ENCODE measurements around the gene FOXO4. TPM values are rescaled to one million over a fixed set of nuclear protein-coding genes. Genes with fewer than 3 reads are reported as not detected.

The FOXO4 gene
- total RNA-seq, 1 experiment from 2014 or later, result 17.7 TPM

- Histone ChIP-seq H3K27me3 (ENCODE audit: insufficient read depth, low read length) (no peaks in the 10 kb centered on the region), H3K4me1 (ENCODE audit: insufficient read depth, low read length) (peaks cover 2% of the 10 kb centered on the region; the same call in 1 of the 2 replicates), H4K8ac (replicated peaks; ENCODE audit: insufficient read length, low read depth, low read length) (no peak overlapping the region), H2AFZ (ENCODE audit: low read length) (no peak overlapping the region), H2AK5ac (ENCODE audit: insufficient read length, low read length) (no peak overlapping the region), H3K9ac (ENCODE audit: extremely low read depth, insufficient read length, low read length) (no peak overlapping the region), H2BK120ac (ENCODE audit: low read depth, low read length, poor library complexity, severe bottlenecking) (no peak overlapping the region), H2BK15ac (ENCODE audit: low read depth, low read length) (no peak overlapping the region), H3K56ac (ENCODE audit: insufficient read length, low read depth, low read length) (no peak overlapping the region), H3K23ac (ENCODE audit: insufficient read length, low read depth, low read length) (no peak overlapping the region), H2BK5ac (ENCODE audit: insufficient read length, low read length) (no peak overlapping the region), H3K79me1 (ENCODE audit: insufficient read depth, low read depth, low read length, poor library complexity, severe bottlenecking) (no peaks in the 10 kb centered on the region), H4K5ac (ENCODE audit: insufficient read length, low read depth, low read length) (no peak overlapping the region), H3K79me2 (ENCODE audit: insufficient read depth, low read length) (no peaks in the 10 kb centered on the region), H3K23me2 (ENCODE audit: insufficient read length, low read depth, low read length, poor library complexity, severe bottlenecking) (no peaks in the 10 kb centered on the region), H2BK12ac (ENCODE audit: insufficient read length, low read depth, low read length) (no peak overlapping the region), H3K4ac (ENCODE audit: low read depth, low read length) (no peak overlapping the region), H3K18ac (ENCODE audit: insufficient read length, low read depth, low read length) (no peak overlapping the region), H3K9me3 (ENCODE audit: control insufficient read depth, low read depth, low read length) (peaks cover 27% of the 10 kb centered on the region), H4K20me1 (ENCODE audit: control insufficient read depth, insufficient read depth, insufficient read length) (no peaks in the 10 kb centered on the region), H3T11ph (ENCODE audit: low read length) (no peak overlapping the region), H3K4me2 (ENCODE audit: insufficient read depth, insufficient read length, low read length) (no peak overlapping the region), H2BK20ac (ENCODE audit: low read depth, low read length, poor library complexity, severe bottlenecking) (no peak overlapping the region), H3K14ac (ENCODE audit: insufficient read depth, low read length) (no peak overlapping the region), H3K27ac (ENCODE audit: insufficient read length, low read depth, low read length) (no peak overlapping the region), H4K91ac (ENCODE audit: insufficient read length, low read depth, low read length) (no peak overlapping the region)
- H3K4me3 Mint-ChIP-seq, result no peak overlapping the region
- no peak for TF ChIP-seq CTCF (conservative IDR thresholded peaks at IDR 0.05)
- peaks cover 75 to 80% of the 10 kb centered on the region in 2 experiments for H3K9me3 Mint-ChIP-seq
- H3K36me3 Mint-ChIP-seq (ENCODE audit: insufficient read depth in 1 of 3, low read depth in 3 of 3), result peaks cover 2 to 7% (median 5%) of the 10 kb centered on the region in 3 experiments; a peak in 3 of 7 replicates
- H3K27ac Mint-ChIP-seq, result no peak overlapping the region
- WGBS (ENCODE audit: extremely low coverage, insufficient read length, low lambda C conversion rate), result no CpG with 5 or more reads among the region's 6 CpGs
- no peak for DNase-seq
- H3K27me3 Mint-ChIP-seq (ENCODE audit: low read depth), result peaks cover 72% of the 10 kb centered on the region
- peaks cover 9 to 23% of the 10 kb centered on the region in 2 experiments for H3K4me1 Mint-ChIP-seq
Measured at GRCh38 chrX:71109051-71109450, 13.4 kb downstream of the FOXO4 start.
